Activated T-cell treated with anti-CD3 and anti-CD28 coated beads, Interleukin-2, amount 50 U/mL, for 4 hours (primary cell): ENCODE measurements around the gene CPN1. TPM values are rescaled to one million over a fixed set of nuclear protein-coding genes. Genes with fewer than 3 reads are reported as not detected.
"Not testable (repeated sequence)": the region's sequence is repeated elsewhere in the genome, so short reads cannot be mapped to it uniquely, and the experiment has no call there.

Experiments
- ATAC-seq, 2 donors: fragments of 200-7000 bp; cut with Tn5 transposase; one replicate each; pipeline ENCODE4 v1.10.0; 2021
- DNase-seq: peaks from one replicate; pipeline ENCODE4 v3.0.0-alpha.2; 2020
- H3K27me3 Mint-ChIP-seq: one replicate; pipeline ENCODE4 v1.8.0; 2021; ENCODE audit warnings: low read depth, mixed read lengths
- H3K36me3 Mint-ChIP-seq: one replicate; pipeline ENCODE4 v1.8.0; 2022; ENCODE audit warnings: mixed read lengths; ENCODE audit not compliant: insufficient read depth
- H3K4me1 Mint-ChIP-seq: one replicate; pipeline ENCODE4 v1.8.0; 2021; ENCODE audit warnings: low read depth, mixed read lengths
- H3K4me3 Mint-ChIP-seq: one replicate; pipeline ENCODE4 v1.8.0; 2021; ENCODE audit warnings: mild to moderate bottlenecking, moderate library complexity, mixed read lengths
- H3K9me3 Mint-ChIP-seq: one replicate; pipeline ENCODE4 v1.8.0; 2021; ENCODE audit warnings: mixed read lengths
- total RNA-seq, 3 donors: library from RNA; stranded (reverse); gene quantifications; one replicate each; pipeline ENCODE4 v1.2.1, GENCODE V29; 2021

Gene CPN1
- total RNA-seq, 3 donors from 2014 or later: not detected

DNA sequence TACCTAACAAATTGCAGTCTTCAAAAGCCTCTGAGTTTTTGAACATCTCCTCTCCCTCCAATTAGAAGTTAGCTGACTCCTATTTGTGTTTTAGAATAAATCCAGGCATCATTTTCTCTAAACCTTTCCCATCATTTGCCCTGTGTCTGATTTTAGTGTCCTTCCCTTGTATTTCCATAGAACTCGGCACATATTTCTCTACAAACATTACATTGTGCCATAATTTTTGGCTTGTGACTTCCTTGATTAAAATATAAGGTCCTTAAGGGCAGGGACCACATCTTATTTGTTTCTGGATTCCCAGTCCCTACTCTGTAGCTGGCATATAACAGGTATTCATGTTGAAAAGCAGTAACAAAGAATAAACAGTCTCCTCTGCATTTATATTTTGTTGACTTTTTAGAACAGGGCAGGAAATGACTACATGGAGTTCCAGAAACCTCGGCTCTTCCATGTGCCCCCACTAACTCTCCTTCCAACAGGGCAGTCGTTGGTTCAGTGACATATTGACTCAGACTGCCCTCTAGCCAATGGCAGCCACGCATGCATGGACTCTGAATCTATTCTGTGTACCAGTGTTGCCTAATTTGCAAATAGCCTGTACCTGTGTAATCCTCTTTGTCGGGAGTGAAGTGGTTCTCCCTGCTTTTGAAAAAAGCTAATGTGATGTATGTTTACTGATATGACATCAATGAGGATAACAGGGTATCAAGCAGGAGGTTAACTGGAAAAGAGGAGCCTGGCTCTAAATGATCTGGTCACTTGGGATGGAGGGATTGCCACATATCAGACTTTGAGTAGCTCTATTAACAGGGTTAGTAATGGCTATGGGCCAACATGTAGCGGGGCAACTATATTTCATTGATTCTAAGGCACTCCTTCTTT lies 19.8 kb upstream of the CPN1 start:
- H3K4me1 Mint-ChIP-seq: no peaks in the 10 kb centered on the region
- DNase-seq (no peak), ATAC-seq (no peak)
- peaks cover 5% of the 10 kb centered on the region for H3K9me3 Mint-ChIP-seq
- H3K4me3 Mint-ChIP-seq: no peak overlapping the region
- H3K27me3 Mint-ChIP-seq: peaks cover 28% of the 10 kb centered on the region
- no peaks in the 10 kb centered on the region for H3K36me3 Mint-ChIP-seq

- Mint-ChIP-seq H3K36me3 (no peaks in the 10 kb centered on the region), H3K4me1 (no peaks in the 10 kb centered on the region), H3K27me3 (peaks cover 28% of the 10 kb centered on the region), H3K9me3 (peaks cover 5% of the 10 kb centered on the region), H3K4me3 (no peak overlapping the region)
- ATAC-seq (no peak), DNase-seq (no peak)
These were observed 19.0 kb upstream of the CPN1 start for GRCh38 chr10:100100651-100101184.

DNA sequence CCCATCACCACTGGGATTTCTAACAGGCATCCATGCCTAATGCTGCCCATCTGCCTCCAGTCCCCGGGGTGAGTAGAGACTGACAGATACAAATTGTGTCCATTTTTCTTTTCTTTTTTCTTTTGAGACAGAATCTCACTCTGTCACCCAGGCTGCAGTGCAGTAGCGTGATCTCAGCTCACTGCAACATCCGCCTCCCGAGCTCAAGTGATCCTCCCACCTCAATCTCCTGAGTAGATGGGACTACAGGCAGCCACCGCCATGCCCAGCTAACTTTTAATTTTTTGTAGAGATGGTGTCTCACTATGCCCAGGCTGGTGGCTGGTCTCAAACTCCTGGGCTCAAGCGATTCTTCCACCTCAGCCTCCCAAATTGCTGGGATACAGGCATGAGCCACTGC lies 7.6 kb upstream of the CPN1 start:
- ATAC-seq (no peak), DNase-seq (no peak)
- Mint-ChIP-seq H3K9me3 (no peaks in the 10 kb centered on the region), H3K4me3 (no peak overlapping the region), H3K4me1 (no peaks in the 10 kb centered on the region), H3K36me3 (no peaks in the 10 kb centered on the region), H3K27me3 (peaks cover 18% of the 10 kb centered on the region)

- H3K4me3 Mint-ChIP-seq: not testable (repeated sequence)
- H3K27me3 Mint-ChIP-seq: peaks cover 27% of the 10 kb centered on the region
These were observed 5.0 kb upstream of the CPN1 start for GRCh38 chr10:100086708-100087107.

GRCh38 chr10:100085596-100085995 lies 3.9 kb upstream of the CPN1 start:
- no peak for DNase-seq
- no peak for ATAC-seq
- Mint-ChIP-seq H3K36me3 (peaks cover 1% of the 10 kb centered on the region), H3K4me1 (no peaks in the 10 kb centered on the region), H3K4me3 (no peak overlapping the region), H3K27me3 (peaks cover 32% of the 10 kb centered on the region), H3K9me3 (no peaks in the 10 kb centered on the region)

More at GRCh38 chr10:100086708-100087107, 5.0 kb upstream of the CPN1 start:
- H3K4me1 Mint-ChIP-seq, DNase-seq, H3K36me3 Mint-ChIP-seq, ATAC-seq, H3K9me3 Mint-ChIP-seq: not testable (repeated sequence)

GRCh38 chr10:100083623-100084022 lies 2.0 kb upstream of the CPN1 start:
- ATAC-seq (no peak), DNase-seq (no peak)
- Mint-ChIP-seq H3K36me3 (peaks cover 1% of the 10 kb centered on the region), H3K27me3 (peaks cover 33% of the 10 kb centered on the region), H3K4me3 (no peak overlapping the region), H3K9me3 (no peaks in the 10 kb centered on the region), H3K4me1 (no peaks in the 10 kb centered on the region)

DNA sequence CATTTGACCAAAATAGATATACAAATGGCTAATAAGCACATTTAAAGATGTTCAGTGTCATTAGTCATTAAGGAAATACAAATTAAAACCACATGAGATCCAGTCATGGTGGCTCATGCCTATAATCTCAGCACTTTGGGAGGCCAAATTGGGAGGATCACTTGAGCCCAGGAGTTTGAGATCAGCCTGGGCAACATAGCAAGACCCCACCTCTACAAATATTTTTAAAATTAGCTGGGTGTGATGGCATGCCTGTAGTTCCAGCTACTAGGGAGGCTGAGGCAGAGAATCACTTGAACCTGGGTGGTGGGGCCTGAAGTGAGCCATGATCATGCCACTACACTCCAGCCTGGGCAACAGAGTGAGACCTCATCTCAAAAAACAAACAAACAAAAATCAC lies 607 bp upstream of the CPN1 start:
- not testable (repeated sequence) for DNase-seq, ATAC-seq, H3K4me1 Mint-ChIP-seq, H3K9me3 Mint-ChIP-seq, H3K36me3 Mint-ChIP-seq, H3K4me3 Mint-ChIP-seq
- H3K27me3 Mint-ChIP-seq: peaks cover 27% of the 10 kb centered on the region

DNA sequence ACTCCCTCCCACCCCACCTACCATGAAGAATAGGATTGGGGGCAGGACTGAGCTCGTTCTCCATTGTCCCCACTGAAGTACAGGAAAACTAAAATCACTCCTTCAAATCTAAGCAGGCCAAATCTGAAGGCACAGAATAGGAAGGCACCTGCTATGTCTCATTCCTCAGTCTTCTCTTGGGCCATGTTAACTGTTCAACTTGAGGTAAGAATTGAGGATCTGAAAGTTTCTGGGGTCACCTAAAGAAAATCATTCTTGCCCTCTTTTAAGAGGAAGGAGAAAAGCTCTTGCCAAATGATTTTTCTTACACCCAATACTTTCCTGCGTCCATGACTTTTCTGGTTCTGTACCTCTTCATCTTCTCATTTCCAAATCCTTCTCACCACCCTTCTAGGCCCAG lies 4.9 kb downstream of the CPN1 start:
- peaks cover 19% of the 10 kb centered on the region for H3K27me3 Mint-ChIP-seq

DNA sequence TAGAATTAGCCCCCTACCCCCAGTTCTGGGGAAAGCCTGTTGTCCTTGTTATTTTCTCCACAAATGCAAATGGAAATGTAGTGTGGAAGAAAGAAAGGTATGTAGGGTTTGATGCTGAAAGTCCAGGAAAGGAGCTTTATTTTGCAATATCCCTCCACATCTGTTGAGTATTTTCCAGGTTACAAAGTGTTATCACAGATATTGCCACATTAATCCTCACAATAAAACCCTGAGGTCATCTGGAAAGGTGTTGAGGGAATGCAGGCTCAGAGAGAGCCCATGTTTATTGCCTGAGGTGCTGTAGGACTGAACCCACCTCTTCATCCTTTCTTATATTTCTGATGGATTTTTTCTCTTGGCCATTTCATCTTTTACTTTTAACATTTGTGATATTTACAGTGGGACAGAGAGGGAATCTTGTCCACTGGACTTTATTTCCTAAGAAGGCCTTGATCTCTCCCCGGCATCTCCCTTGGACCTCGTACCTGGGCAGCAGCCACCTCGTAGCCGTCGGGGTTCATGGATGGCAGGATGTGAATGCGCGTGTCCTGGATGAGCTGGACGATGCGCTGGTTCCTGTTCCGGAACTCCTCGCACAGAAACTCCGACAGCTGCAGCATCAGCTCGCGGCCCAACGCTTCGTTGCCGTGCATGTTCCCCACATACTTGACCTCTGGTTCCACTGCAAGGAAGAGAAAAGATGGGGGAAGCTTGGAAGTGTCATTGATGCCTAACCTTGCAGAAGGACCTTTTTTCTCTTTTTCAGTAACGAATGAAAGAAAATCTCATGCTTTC lies 6.0 kb downstream of the CPN1 start:
- H3K27me3 Mint-ChIP-seq: peaks cover 16% of the 10 kb centered on the region
- H3K36me3 Mint-ChIP-seq: no peaks in the 10 kb centered on the region
- DNase-seq (no peak), ATAC-seq (no peak)
- H3K4me1 Mint-ChIP-seq: no peaks in the 10 kb centered on the region
- H3K9me3 Mint-ChIP-seq: no peaks in the 10 kb centered on the region
- no peak overlapping the region for H3K4me3 Mint-ChIP-seq

More for the DNA sequence above, 4.9 kb downstream of the CPN1 start:
- H3K4me3 Mint-ChIP-seq: no peak overlapping the region
- ATAC-seq (no peak), DNase-seq (no peak)
- no peaks in the 10 kb centered on the region for H3K36me3 Mint-ChIP-seq
- no peaks in the 10 kb centered on the region for H3K4me1 Mint-ChIP-seq
- H3K9me3 Mint-ChIP-seq: no peaks in the 10 kb centered on the region

- Mint-ChIP-seq H3K9me3 (no peaks in the 10 kb centered on the region), H3K27me3 (peaks cover 10% of the 10 kb centered on the region), H3K4me3 (no peak overlapping the region), H3K36me3 (no peaks in the 10 kb centered on the region), H3K4me1 (no peaks in the 10 kb centered on the region)
- no peak for DNase-seq
- ATAC-seq: no peak
These were observed 9.2 kb downstream of the CPN1 start for GRCh38 chr10:100072514-100072913.

DNA sequence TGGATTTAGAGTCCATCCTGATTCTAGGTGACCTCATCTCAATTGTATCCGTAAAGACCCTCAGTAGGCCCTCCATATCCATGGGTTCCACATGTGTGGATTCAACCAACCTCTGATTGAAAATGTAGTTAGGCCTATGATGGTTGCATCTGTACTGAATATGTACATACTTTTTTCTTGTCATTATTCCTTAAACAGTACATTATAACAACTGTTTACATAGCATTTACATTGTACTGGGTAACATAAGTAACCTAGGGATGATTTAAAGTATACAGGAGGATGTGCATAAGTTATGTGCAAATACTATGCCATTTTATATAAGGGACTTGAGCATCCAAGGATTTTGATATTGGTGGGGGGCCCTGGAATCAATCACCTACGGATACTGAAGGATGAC lies 10.1 kb downstream of the CPN1 start:
- no peaks in the 10 kb centered on the region for H3K4me1 Mint-ChIP-seq
- no peak overlapping the region for H3K4me3 Mint-ChIP-seq
- no peaks in the 10 kb centered on the region for H3K9me3 Mint-ChIP-seq
- H3K27me3 Mint-ChIP-seq: peaks cover 11% of the 10 kb centered on the region
- no peaks in the 10 kb centered on the region for H3K36me3 Mint-ChIP-seq
- DNase-seq: no peak
- ATAC-seq: no peak

- Mint-ChIP-seq H3K4me1 (no peaks in the 10 kb centered on the region), H3K9me3 (no peaks in the 10 kb centered on the region)
These were observed 14.2 kb downstream of the CPN1 start for GRCh38 chr10:100067466-100067865.

DNA sequence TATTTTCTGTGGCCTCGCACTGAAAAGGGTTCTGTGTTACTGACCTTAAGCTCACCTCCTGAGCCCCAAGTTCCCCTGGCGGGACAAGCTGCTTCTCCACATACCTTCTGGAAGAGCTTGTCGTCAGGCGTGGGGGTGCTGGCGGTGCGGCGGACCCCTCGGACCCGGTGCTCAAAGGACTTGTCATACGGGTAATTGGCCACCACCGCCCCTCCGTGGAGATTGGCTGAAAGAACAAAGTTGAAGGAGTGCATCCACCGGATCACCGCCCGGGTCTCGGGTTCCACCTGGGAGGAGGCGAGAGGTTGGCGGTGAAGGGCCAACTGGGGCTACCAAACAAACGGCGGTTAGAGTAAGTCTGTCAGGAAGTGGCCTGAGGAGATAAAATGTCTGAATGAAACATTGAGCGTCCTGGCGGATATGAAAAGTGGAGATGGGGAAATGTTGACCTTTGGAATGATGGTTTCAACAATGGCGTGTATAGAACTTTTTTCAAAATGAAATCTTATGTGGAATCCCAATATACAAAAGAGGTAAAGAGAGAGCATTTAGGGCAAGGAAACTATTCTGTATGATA lies 16.5 kb downstream of the CPN1 start:
- no peak for ATAC-seq
- Mint-ChIP-seq H3K4me1 (no peaks in the 10 kb centered on the region), H3K36me3 (no peaks in the 10 kb centered on the region), H3K9me3 (no peaks in the 10 kb centered on the region), H3K4me3 (no peak overlapping the region), H3K27me3 (peaks cover 16% of the 10 kb centered on the region)
- no peak for DNase-seq

More at GRCh38 chr10:100067466-100067865, 14.2 kb downstream of the CPN1 start:
- ATAC-seq (no peak), DNase-seq (no peak)
- no peak overlapping the region for H3K4me3 Mint-ChIP-seq
- peaks cover 18% of the 10 kb centered on the region for H3K27me3 Mint-ChIP-seq
- no peaks in the 10 kb centered on the region for H3K36me3 Mint-ChIP-seq

DNA sequence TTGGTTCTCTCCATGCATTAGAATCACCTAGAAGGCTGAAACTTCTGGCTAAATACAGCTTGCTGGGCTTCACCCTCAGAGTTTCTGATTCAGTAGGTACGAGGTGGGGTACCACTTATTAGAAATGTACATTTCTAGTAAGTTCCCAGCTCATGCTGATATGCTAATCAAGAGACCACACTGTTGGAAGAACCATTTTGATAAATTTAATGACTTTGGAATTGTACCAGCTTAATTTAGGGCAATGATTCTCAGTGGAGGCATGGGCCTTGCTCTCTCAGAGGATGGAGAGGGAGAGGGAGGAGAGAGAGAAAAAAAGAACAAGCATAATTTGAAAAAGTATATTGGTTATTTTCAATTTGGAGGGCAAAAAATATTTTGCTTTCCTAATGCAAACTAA lies 20.3 kb downstream of the CPN1 start:
- DNase-seq (no peak), ATAC-seq (no peak)
- Mint-ChIP-seq H3K36me3 (no peaks in the 10 kb centered on the region), H3K4me3 (no peak overlapping the region), H3K27me3 (peaks cover 26% of the 10 kb centered on the region), H3K9me3 (no peaks in the 10 kb centered on the region), H3K4me1 (no peaks in the 10 kb centered on the region)
